K562 (cell line): ENCODE results near the gene MADCAM1. TPM values are rescaled to one million over a fixed set of nuclear protein-coding genes. Genes with fewer than 3 reads are reported as not detected.

Source experiments
- ATAC-seq: fragments of 200-7000 bp; cut with Tn5 transposase; 3 replicates; pipeline ENCODE4 v1.9.1; 2020; ENCODE audit warnings: moderate library complexity
- BruUV-seq: library from RNA; stranded (reverse); fragments of 400-500 nt; replicated peaks from 2 replicates; lab custom pipeline; 2021; lab: Mats Ljungman, UMichigan
- CTCF ChIA-PET: fragments of 300-600 bp; formaldehyde crosslinking; extraction: SDS; loops from one replicate; lab custom pipeline; 2021; ENCODE audit warnings: low intra/inter-chr PET ratio; lab: Yijun Ruan, JAX
- POLR2A ChIA-PET: fragments of 300-600, 350-650 bp; sonication (Branson Sonifier 250); formaldehyde crosslinking; extraction: SDS; loops from one replicate; lab custom pipeline; 2021; ENCODE audit warnings: antibody characterized with exemption, inconsistent platforms; lab: Yijun Ruan, JAX
- DNase-seq, 4 experiments: peaks; one replicate each; pipeline versions ENCODE4 v3.0.0 to v3.0.0-alpha.2; 2011 to 2018; ENCODE audit warnings: low spot score in 3 of 4, mixed read lengths in 3 of 4; ENCODE audit errors: extremely low read depth in 1 of 4
- FAIRE-seq: peaks from 2 replicates; lab custom pipeline; 2011; peaks lifted over from hg19 to GRCh38; lab: Jason Lieb, UNC
- H2AFZ ChIP-seq: 2 replicates; pipeline ENCODE4 v1.6.0; 2011; ENCODE audit warnings: low read depth, low read length, control low read depth, inconsistent platforms
- H3K27ac ChIP-seq: fragments of 200-600 bp; 3 replicates; pipeline ENCODE4 v1.8.0; 2011; ENCODE audit warnings: low read depth, mild to moderate bottlenecking, control low read depth, inconsistent platforms, low read length, moderate library complexity, mixed read lengths; ENCODE audit errors: extremely low read depth
- H3K27me3 ChIP-seq, 2 experiments: fragments of 300-600 bp in 1 of 2; 2 replicates in 1 of 2; 3 replicates in 1 of 2; pipeline versions ENCODE4 v1.6.0 to v1.8.0; 2011; ENCODE audit warnings: inconsistent platforms in 2 of 2, low read length in 2 of 2, mild to moderate bottlenecking in 1 of 2, mixed read lengths in 1 of 2, moderate library complexity in 1 of 2; ENCODE audit not compliant: control insufficient read depth in 2 of 2, insufficient read depth in 2 of 2
- H3K36me3 ChIP-seq: fragments of 300-600 bp; 3 replicates; pipeline ENCODE4 v1.8.0; 2011; ENCODE audit warnings: mild to moderate bottlenecking, low read length, inconsistent platforms; ENCODE audit not compliant: control insufficient read depth, insufficient read depth
- H3K4me1 ChIP-seq, 2 experiments: fragments of 200-600 bp in 1 of 2; replicated peaks in 1 of 2; 2 replicates in 1 of 2; 3 replicates in 1 of 2; pipeline versions ENCODE4 v1.5.1 to v1.8.0; 2011; ENCODE audit warnings: inconsistent platforms in 2 of 2, low read length in 2 of 2, mild to moderate bottlenecking in 1 of 2, mixed read lengths in 1 of 2, moderate library complexity in 1 of 2; ENCODE audit not compliant: control insufficient read depth in 2 of 2, insufficient read depth in 2 of 2
- H3K4me2 ChIP-seq: 2 replicates; pipeline ENCODE4 v1.6.1; 2011; ENCODE audit warnings: low read length, control low read depth, inconsistent platforms, mixed read lengths; ENCODE audit not compliant: insufficient read depth
- H3K4me3 ChIP-seq: fragments of 200-600 bp; sonication (generic), shearing (Covaris generic); 2 replicates; pipeline ENCODE4 v1.5.1; 2016; ENCODE audit warnings: control low read depth, inconsistent platforms
- H3K79me2 ChIP-seq: fragments of 200-600 bp; 3 replicates; pipeline ENCODE4 v1.8.0; 2011; ENCODE audit warnings: low read length, inconsistent platforms; ENCODE audit not compliant: control insufficient read depth, insufficient read depth
- H3K9ac ChIP-seq, 2 experiments: 2 replicates each; pipeline versions ENCODE4 v1.6.0 to v1.6.1; 2011; ENCODE audit warnings: low read depth in 2 of 2, low read length in 2 of 2, control low read depth in 1 of 2, inconsistent platforms in 1 of 2, mild to moderate bottlenecking in 1 of 2, mixed read lengths in 1 of 2; ENCODE audit not compliant: insufficient read depth in 1 of 2
- H3K9me1 ChIP-seq: one replicate; pipeline ENCODE4 v1.6.0; 2011; ENCODE audit warnings: inconsistent platforms, mild to moderate bottlenecking, low read length, moderate library complexity; ENCODE audit not compliant: control insufficient read depth, insufficient read depth
- H3K9me3 ChIP-seq: replicated peaks from 2 replicates; pipeline ENCODE4 v1.5.1; 2011; ENCODE audit warnings: low read depth, low read length, inconsistent platforms; ENCODE audit not compliant: control insufficient read depth, insufficient read depth
- H4K20me1 ChIP-seq: replicated peaks from 2 replicates; pipeline ENCODE4 v1.6.1; 2011; ENCODE audit warnings: low read length, inconsistent platforms, mixed read lengths; ENCODE audit not compliant: control insufficient read depth, insufficient read depth
- ATF1 ChIP-seq, 2 experiments: fragments of 450-650 bp in 1 of 2; IDR thresholded peaks; 2 replicates each; pipeline ENCODE4 v1.6.1; 2016; ENCODE audit warnings: missing compliant biosample characterization in 1 of 2, missing genetic modification characterization in 1 of 2
- HDAC6 ChIP-seq: IDR thresholded peaks from 2 replicates; pipeline ENCODE4 v1.6.1; 2012; ENCODE audit warnings: low read depth, mild to moderate bottlenecking, control low read depth, inconsistent platforms, low read length, moderate library complexity
- THAP12 ChIP-seq: fragments of 250-450 bp; sonication (Bioruptor Pico); IDR thresholded peaks from 2 replicates; pipeline ENCODE4 v1.9.0; 2021; ENCODE audit warnings: mild to moderate bottlenecking, inconsistent platforms
- ZBTB33 ChIP-seq: sonication (generic); formaldehyde crosslinking; IDR thresholded peaks from 2 replicates; pipeline ENCODE4 v1.8.1; 2023; ENCODE audit warnings: mild to moderate bottlenecking, missing genetic modification reagents
- ZNF263 ChIP-seq: sonication (generic); formaldehyde crosslinking; IDR thresholded peaks from 2 replicates; pipeline ENCODE4 v1.8.0; 2022; ENCODE audit warnings: mild to moderate bottlenecking, missing genetic modification reagents, borderline replicate concordance
- WGBS: fragments of 100-300 bp; shearing (Covaris generic); methylation state at CpG from one replicate; pipeline ENCODE4 v1.1.6; 2016; ENCODE audit warnings: low coverage, mixed read lengths; ENCODE audit not compliant: insufficient coverage; ENCODE audit errors: missing lambda C conversion rate; 5-methylcytosine and 5-hydroxymethylcytosine counted together
- in situ Hi-C: fragments of 300-500 bp; cut with MboI; formaldehyde crosslinking; loops from 4 replicates; pipeline ENCODE4 v1.15.0; 2018; ENCODE audit warnings: inconsistent platforms, mixed read lengths
- intact Hi-C: fragments of 100-400 bp; cut with micrococcal nuclease; formaldehyde crosslinking; loops from 2 replicates; pipeline ENCODE4 v1.14.2; 2022
- polyA plus RNA-seq, 8 experiments: library from polyadenylated mRNA; depleted of rRNA in 4 of 8; stranded (reverse) in 5 of 8; unstranded in 3 of 8; fragments of >200 nt; fragmentation: Nextera tagmentation in 2 of 8; fragmentation: Illumina TruSeq in 1 of 8; extraction: Ambion mirVana in 2 of 8; extraction: Trizol in 1 of 8; gene quantifications; 2 replicates each; pipeline versions ENCODE4 v1.2.1 to v1.2.3, GENCODE V29; 2011 to 2014; ENCODE audit warnings: inconsistent platforms in 1 of 8, missing spikeins in 1 of 8
- total RNA-seq, 7 experiments: library from RNA; depleted of rRNA in 6 of 7; stranded (reverse); fragments of >200 nt in 6 of 7; fragmentation: Illumina TruSeq in 2 of 7; extraction: Trizol in 2 of 7; gene quantifications; 2 replicates each; pipeline versions ENCODE4 v1.2.1 to v1.2.3, GENCODE V29; 2011 to 2021; ENCODE audit warnings: low replicate concordance in 1 of 7

MADCAM1 gene
- total and polyA plus RNA-seq, 9 of the 15 experiments (the other 6 are each of a cell fraction or from before 2014, with no cell fraction given) = 0.09 to 0.36 (median 0.09) TPM; not detected in 6

DNA sequence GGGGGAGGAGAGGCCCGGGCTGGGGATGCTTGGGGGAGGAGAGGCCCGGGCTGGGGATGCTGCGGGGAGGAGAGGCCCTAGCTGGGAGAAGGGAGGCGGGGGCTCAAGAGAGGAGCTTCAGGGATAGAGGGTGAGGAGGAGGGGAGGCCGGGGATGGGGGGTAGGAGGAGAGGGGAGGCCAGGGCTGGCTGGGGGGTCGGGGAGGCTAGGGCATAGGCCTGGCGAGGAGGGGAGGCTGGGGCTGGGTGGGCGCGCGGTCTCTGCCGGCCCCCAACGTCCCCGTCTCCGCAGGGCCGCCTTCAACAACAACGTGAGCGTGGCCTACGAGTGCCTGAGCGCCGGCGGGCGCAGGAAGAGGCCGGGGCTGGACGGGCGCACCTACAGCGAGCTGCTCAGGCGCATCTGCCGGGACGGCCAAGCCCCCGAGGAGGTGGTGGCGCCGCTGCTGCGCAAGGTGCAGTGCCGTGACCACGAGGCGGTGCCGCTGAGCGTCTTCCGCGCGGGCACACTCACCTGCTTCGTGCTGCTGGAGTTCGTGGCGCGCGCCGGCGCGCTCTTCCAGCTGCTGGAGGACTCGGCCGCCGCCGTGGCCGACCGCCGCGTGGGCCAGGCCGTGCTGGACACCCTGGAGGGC lies 22.4 kb downstream of the MADCAM1 start:
- in situ Hi-C loops (no loop called here), intact Hi-C loops (no loop called here)
- ChIA-PET CTCF (no interaction called here), POLR2A (no interaction called here)
- Histone ChIP-seq H3K9ac (no peak overlapping the region), H2AFZ (no peak overlapping the region), H3K27me3 (no peaks in the 10 kb centered on the region), H3K27ac (no peak overlapping the region), H3K4me1 (peaks cover 8 to 60% of the 10 kb centered on the region in 2 experiments; a peak in 4 of 5 replicates), H3K79me2 (peaks cover 3% of the 10 kb centered on the region; the same call in 1 of the 3 replicates), H3K4me3 (no peak overlapping the region), H3K36me3 (peaks cover 7% of the 10 kb centered on the region; the same call in 1 of the 3 replicates), H3K9me1 (no peaks in the 10 kb centered on the region), H4K20me1 (no peaks in the 10 kb centered on the region), H3K9me3 (peaks cover 4% of the 10 kb centered on the region; the same call in 1 of the 2 replicates), H3K4me2 (no peak overlapping the region)
- BruUV-seq = no TSS peak
- WGBS = 93% methylated on average over 9 of the region's 58 CpGs
- TF ChIP-seq THAP12 (CRISPR knock-in tag) (0 out of 2 replicates have a peak, but pooled peaks have one; percentile 52), HDAC6 (no peak), ATF1 (CRISPR knock-in tag; IDR thresholded peaks at IDR 0.05) (no peak), ATF1 (tag; IDR thresholded peaks at IDR 0.05) (no peak), ZNF263 (peak; percentile 71), ZBTB33 (peak; percentile 80)
- DNase-seq = no peak
- ATAC-seq = no peak
- no peak for FAIRE-seq
